ENCODE results near the gene ARID1B.

ARID1B gene

DNA sequence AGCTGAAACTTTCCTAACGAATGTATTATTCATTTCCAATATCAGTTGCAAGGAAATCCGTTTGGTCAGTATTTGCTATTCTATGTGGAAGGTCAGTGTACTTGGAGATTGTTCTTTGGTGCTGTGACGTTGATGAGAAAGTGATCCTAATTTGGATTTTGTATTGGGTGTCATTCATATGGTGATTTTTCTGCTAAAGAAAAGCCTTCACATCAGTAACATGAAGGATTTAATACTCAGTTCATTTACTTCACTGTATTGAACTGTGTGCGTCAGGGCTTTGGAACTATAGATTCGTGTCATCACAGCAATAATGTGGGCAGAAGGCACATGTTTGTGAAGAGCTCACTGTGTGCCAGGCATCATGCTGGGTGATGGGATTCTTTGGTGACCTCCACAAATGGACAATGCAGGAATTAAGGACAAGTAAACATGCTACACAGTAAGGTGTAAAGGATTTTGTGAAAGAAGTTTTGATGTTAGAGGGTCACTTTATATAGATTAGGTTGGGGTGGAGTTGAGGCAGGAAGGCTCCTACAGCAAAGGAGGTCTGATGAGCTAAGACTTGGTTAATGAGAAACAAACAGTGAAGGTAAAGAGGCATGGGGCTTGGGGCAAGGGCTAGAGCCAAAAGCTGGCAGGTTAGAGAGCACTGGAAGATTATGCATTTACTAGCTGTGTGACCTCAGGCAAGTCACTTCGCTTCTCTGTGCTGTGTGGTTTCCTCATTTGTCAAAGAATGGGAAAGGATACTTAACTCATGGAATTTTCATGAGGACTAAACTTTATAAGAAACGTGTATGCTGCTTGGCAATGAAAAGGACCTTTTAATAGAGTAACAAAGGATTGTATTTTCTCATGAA lies 12.1 kb downstream of the ARID1B start:
- H3K4me3 ChIP-seq (ENCODE audit: low read depth in 1 of 2, low read length in 2 of 2): no peak overlapping the region
- peak overlapping the region; percentile 10; the same call in 1 of the 2 replicates for H3K4me2 ChIP-seq (ENCODE audit: insufficient read depth, low read length)
- H3K36me3 ChIP-seq (ENCODE audit: insufficient read depth, low read length): peaks cover 34% of the 10 kb centered on the region
- H3K9me3 ChIP-seq (ENCODE audit: insufficient read depth, low read length, severe bottlenecking): no peaks in the 10 kb centered on the region
- H3K27ac ChIP-seq (ENCODE audit: low read length): no peak overlapping the region
- TF ChIP-seq CTCF (IDR thresholded peaks at IDR 0.05; ENCODE audit: borderline replicate concordance, extremely low read depth, low read length, poor library complexity, severe bottlenecking) (no peak), EZH2 (IDR thresholded peaks at IDR 0.05; ENCODE audit: borderline replicate concordance, low read depth, low read length, severe bottlenecking) (no peak)
- H2AFZ ChIP-seq (ENCODE audit: low read depth, low read length): no peak overlapping the region
- no peak overlapping the region for H3K9ac ChIP-seq (ENCODE audit: low read depth, low read length)
- ATAC-seq (ENCODE audit: insufficient read depth, low read depth) (0 out of 3 replicates have a peak, but pooled peaks have one; percentile 13), DNase-seq (no peak)
- peaks cover 100% of the 10 kb centered on the region for H3K79me2 ChIP-seq (ENCODE audit: insufficient read depth, low read length)
- H3K27me3 ChIP-seq (ENCODE audit: insufficient read depth, low read length, poor library complexity): no peaks in the 10 kb centered on the region
- H3K4me1 ChIP-seq (ENCODE audit: insufficient read depth, low read length): peaks cover 25% of the 10 kb centered on the region
- peaks cover 97% of the 10 kb centered on the region for H4K20me1 ChIP-seq (ENCODE audit: insufficient read depth, low read length)

DNA sequence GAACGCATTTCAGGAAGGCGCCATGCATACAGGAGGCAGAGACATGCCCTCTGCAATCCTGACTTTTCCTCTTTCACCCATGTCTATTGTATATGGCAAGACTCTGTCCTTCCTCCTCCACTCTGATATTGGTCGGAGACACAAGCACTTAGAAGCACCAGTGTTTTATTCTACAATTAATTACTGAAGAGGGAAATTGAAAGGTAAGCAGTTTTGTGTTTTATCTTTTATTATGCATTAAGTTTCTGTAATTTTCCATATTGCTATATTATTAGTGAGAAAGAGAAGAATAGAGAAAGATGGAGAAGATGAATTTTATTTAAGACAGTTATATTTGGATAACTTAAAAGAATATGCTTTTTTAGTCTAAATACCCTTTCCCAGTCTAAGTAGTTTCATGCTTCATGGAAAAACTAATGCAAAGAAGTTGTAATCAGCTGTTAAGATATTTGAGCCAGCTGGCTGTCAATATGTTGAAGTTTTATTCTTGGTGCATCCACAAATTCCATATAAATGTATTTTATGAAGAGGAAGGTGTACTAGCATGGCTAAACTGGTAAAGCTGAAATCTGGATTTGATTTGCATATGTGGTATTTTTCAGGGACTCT lies 13.6 kb downstream of the ARID1B start:
- peaks cover 98% of the 10 kb centered on the region for H4K20me1 ChIP-seq (ENCODE audit: insufficient read depth, low read length)
- H3K79me2 ChIP-seq (ENCODE audit: insufficient read depth, low read length): peaks cover 100% of the 10 kb centered on the region
- no peaks in the 10 kb centered on the region for H3K27me3 ChIP-seq (ENCODE audit: insufficient read depth, low read length, poor library complexity)

DNA sequence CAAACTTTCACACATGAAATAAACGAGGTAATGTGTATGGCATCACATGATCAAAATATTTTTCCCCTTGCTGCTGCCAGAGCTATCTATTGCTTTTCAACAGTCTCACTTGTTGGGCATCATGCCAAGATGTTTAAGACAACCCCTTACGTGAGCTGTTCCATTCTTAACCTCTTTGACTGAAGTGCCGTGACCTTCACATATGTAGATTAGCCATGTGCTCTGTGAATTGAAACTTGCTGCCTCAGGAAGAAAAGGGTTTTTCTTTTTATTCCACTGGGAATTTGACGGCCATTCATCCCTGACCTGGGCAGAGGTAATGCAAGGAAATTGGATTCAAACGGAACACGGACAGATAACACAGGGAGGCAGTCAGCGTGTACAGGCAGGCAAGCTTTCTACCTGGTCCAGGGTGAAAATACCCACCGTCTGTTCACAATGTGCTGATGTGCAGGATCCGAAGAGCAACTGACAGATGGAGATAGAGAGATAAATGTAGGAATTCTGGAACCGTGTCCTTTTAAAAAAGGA lies 14.2 kb downstream of the ARID1B start:
- Histone ChIP-seq H4K20me1 (ENCODE audit: insufficient read depth, low read length) (peaks cover 97% of the 10 kb centered on the region), H3K79me2 (ENCODE audit: insufficient read depth, low read length) (peaks cover 100% of the 10 kb centered on the region), H3K9me3 (ENCODE audit: insufficient read depth, low read length, severe bottlenecking) (no peaks in the 10 kb centered on the region), H3K4me1 (ENCODE audit: insufficient read depth, low read length) (peaks cover 21% of the 10 kb centered on the region), H3K27me3 (ENCODE audit: insufficient read depth, low read length, poor library complexity) (no peaks in the 10 kb centered on the region), H3K4me2 (ENCODE audit: insufficient read depth, low read length) (no peak overlapping the region), H3K27ac (ENCODE audit: low read length) (no peak overlapping the region), H3K36me3 (ENCODE audit: insufficient read depth, low read length) (peaks cover 19% of the 10 kb centered on the region), H3K9ac (ENCODE audit: low read depth, low read length) (no peak overlapping the region), H3K4me3 (ENCODE audit: low read depth in 1 of 2, low read length in 2 of 2) (no peak overlapping the region), H2AFZ (ENCODE audit: low read depth, low read length) (no peak overlapping the region)
- peak; percentile 47; the same call in 1 of the 3 replicates for ATAC-seq (ENCODE audit: insufficient read depth, low read depth)
- TF ChIP-seq EZH2 (IDR thresholded peaks at IDR 0.05; ENCODE audit: borderline replicate concordance, low read depth, low read length, severe bottlenecking) (no peak), CTCF (IDR thresholded peaks at IDR 0.05; ENCODE audit: borderline replicate concordance, extremely low read depth, low read length, poor library complexity, severe bottlenecking) (no peak)
- DNase-seq: no peak

More for the DNA sequence above, 13.6 kb downstream of the ARID1B start:
- Histone ChIP-seq H3K4me1 (ENCODE audit: insufficient read depth, low read length) (peaks cover 21% of the 10 kb centered on the region), H3K27ac (ENCODE audit: low read length) (no peak overlapping the region), H2AFZ (ENCODE audit: low read depth, low read length) (no peak overlapping the region), H3K9me3 (ENCODE audit: insufficient read depth, low read length, severe bottlenecking) (no peaks in the 10 kb centered on the region), H3K4me3 (ENCODE audit: low read depth in 1 of 2, low read length in 2 of 2) (no peak overlapping the region), H3K9ac (ENCODE audit: low read depth, low read length) (no peak overlapping the region), H3K36me3 (ENCODE audit: insufficient read depth, low read length) (peaks cover 24% of the 10 kb centered on the region), H3K4me2 (ENCODE audit: insufficient read depth, low read length) (no peak overlapping the region)
- no peak for ATAC-seq (ENCODE audit: insufficient read depth, low read depth)
- DNase-seq: no peak
- TF ChIP-seq CTCF (IDR thresholded peaks at IDR 0.05; ENCODE audit: borderline replicate concordance, extremely low read depth, low read length, poor library complexity, severe bottlenecking) (no peak), EZH2 (IDR thresholded peaks at IDR 0.05; ENCODE audit: borderline replicate concordance, low read depth, low read length, severe bottlenecking) (no peak)

Measured in DND-41 (cell line).